Measurements from ENCODE around the gene EIF2AK2.

EIF2AK2 gene

GRCh38 chr2:37080689-37081088, 76.1 kb downstream of the EIF2AK2 start:
- ATAC-seq = no peak
- no peak for TF ChIP-seq ZFP3 (CRISPR knock-in tag; IDR thresholded peaks at IDR 0.05)
- TF ChIP-seq TOX (CRISPR knock-in tag; IDR thresholded peaks at IDR 0.05; ENCODE audit: borderline replicate concordance) = no peak
- no peak for TF ChIP-seq PPARA (CRISPR knock-in tag; IDR thresholded peaks at IDR 0.05; ENCODE audit: borderline replicate concordance)
- TF ChIP-seq CSDC2 (CRISPR knock-in tag; IDR thresholded peaks at IDR 0.05) = no peak
- TF ChIP-seq RARB (CRISPR knock-in tag; IDR thresholded peaks at IDR 0.05) = no peak
- no peak for TF ChIP-seq OSR1 (CRISPR knock-in tag; IDR thresholded peaks at IDR 0.05)
- TF ChIP-seq PATZ1 (CRISPR knock-in tag; IDR thresholded peaks at IDR 0.05; ENCODE audit: borderline replicate concordance) = no peak
- no peak for TF ChIP-seq TCF4 (CRISPR knock-in tag; IDR thresholded peaks at IDR 0.05; ENCODE audit: borderline replicate concordance)
- no peak for TF ChIP-seq BACH2 (CRISPR knock-in tag; IDR thresholded peaks at IDR 0.05; ENCODE audit: borderline replicate concordance)
- TF ChIP-seq SNAI2 (CRISPR knock-in tag; IDR thresholded peaks at IDR 0.05) = no peak
- no peak for TF ChIP-seq CREB5 (CRISPR knock-in tag; IDR thresholded peaks at IDR 0.05; ENCODE audit: low read depth)

- no peak for ATAC-seq
- TF ChIP-seq CSRNP3 (CRISPR knock-in tag; IDR thresholded peaks at IDR 0.05) (no peak), TSHZ2 (CRISPR knock-in tag; IDR thresholded peaks at IDR 0.05) (no peak), ZNF8 (CRISPR knock-in tag; IDR thresholded peaks at IDR 0.05) (no peak), TCF4 (CRISPR knock-in tag; IDR thresholded peaks at IDR 0.05; ENCODE audit: borderline replicate concordance) (no peak), ZC3H10 (CRISPR knock-in tag; IDR thresholded peaks at IDR 0.05) (no peak), SNAI2 (CRISPR knock-in tag; IDR thresholded peaks at IDR 0.05) (no peak), OSR1 (CRISPR knock-in tag; IDR thresholded peaks at IDR 0.05) (no peak), ESRRG (CRISPR knock-in tag; IDR thresholded peaks at IDR 0.05) (no peak), RARB (CRISPR knock-in tag; IDR thresholded peaks at IDR 0.05) (no peak), ZNF565 (CRISPR knock-in tag; conservative IDR thresholded peaks at IDR 0.05; ENCODE audit: low read depth) (no peak), ARNTL (CRISPR knock-in tag; IDR thresholded peaks at IDR 0.05; ENCODE audit: borderline replicate concordance, low read depth) (no peak), BACH2 (CRISPR knock-in tag; IDR thresholded peaks at IDR 0.05; ENCODE audit: borderline replicate concordance) (no peak), CSDC2 (CRISPR knock-in tag; IDR thresholded peaks at IDR 0.05) (no peak), POU6F1 (CRISPR knock-in tag; IDR thresholded peaks at IDR 0.05; ENCODE audit: borderline replicate concordance, low read depth) (no peak), PPARA (CRISPR knock-in tag; IDR thresholded peaks at IDR 0.05; ENCODE audit: borderline replicate concordance) (no peak), ZFP30 (CRISPR knock-in tag; IDR thresholded peaks at IDR 0.05) (no peak), PATZ1 (CRISPR knock-in tag; IDR thresholded peaks at IDR 0.05; ENCODE audit: borderline replicate concordance) (no peak)
Observed at GRCh38 chr2:37080266-37080665, 76.5 kb downstream of the EIF2AK2 start.
